ENCODE data around the gene KIAA1210.

The KIAA1210 gene

GRCh38 chrX:119127650-119128049 is at the start of gene KIAA1210:
KIAA1210 (minus strand) TSS chrX:119127812; CDS start chrX:119123642, 4,170 bp downstream.
- no peak for DNase-seq (ENCODE audit: low spot score)

DNA sequence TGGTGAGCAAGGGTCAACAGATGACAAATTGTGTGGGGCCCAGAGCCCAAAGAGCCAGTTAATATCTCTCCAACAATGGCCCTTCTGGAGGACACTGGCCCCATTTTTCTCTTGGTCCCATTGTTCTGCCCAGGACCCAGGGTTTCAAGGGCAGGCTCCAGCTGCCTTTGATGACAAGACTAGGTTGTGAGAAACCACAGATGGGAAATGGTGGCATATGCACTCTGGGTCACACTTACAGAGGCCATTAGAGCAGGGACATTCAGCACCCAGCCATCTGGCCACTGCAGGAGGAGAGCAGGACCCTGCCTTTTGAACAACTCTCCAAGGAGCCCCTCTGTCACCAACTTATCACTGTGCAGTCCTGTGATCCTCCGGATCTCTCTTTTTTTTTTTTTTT is 49.7 kb upstream of the KIAA1210 start:
- no peak for DNase-seq (ENCODE audit: low spot score)

- no peak for DNase-seq (ENCODE audit: low spot score)
Measured at GRCh38 chrX:119174900-119175299, 47.3 kb upstream of the KIAA1210 start.

- no peak for DNase-seq (ENCODE audit: low spot score)
Measured at GRCh38 chrX:119168104-119168503, 40.5 kb upstream of the KIAA1210 start.

DNA sequence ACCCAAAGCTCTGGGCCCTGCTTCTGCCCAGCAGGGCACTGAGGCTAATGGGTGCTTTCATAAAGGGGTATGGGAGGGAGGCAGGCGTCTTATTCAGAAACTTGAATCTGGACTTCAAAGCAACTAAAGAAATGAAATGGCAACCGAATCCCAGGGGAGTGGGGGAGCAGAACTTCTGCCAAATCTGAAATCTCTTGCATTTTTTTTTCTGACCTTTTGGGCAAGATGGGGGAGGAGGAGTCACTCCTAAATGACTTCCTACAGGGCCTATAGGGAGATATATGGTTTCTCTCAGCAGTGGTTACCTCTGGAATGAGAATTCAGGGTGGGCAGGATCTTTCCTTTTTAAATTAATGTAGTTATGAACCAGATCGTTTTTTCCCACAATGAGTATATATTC is 30.6 kb upstream of the KIAA1210 start:
- no peak for DNase-seq (ENCODE audit: low spot score)

GRCh38 chrX:119156241-119156640 is 28.6 kb upstream of the KIAA1210 start:
- DNase-seq (ENCODE audit: low spot score) = no peak

GRCh38 chrX:119155416-119156035 is 27.9 kb upstream of the KIAA1210 start:
- DNase-seq (ENCODE audit: low spot score) = no peak

DNA sequence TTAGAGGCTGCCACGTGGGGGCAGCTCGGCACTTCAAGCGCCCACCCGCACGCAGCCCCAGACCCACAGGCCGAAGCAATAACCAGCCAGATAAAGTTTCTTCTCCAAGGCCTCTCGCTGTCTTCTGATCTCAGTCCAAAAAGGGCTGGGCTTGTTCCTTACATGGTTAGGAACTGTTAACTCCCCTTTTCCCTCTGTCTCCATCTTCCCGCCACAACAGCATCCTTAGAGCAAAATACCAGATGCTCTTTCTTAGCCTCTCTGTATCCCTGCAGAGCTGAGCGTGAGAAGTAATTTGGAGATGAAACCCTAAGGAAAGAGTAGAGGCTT is 23.4 kb upstream of the KIAA1210 start:
- DNase-seq (ENCODE audit: low spot score) = no peak

- DNase-seq (ENCODE audit: low spot score) = no peak
Measured at GRCh38 chrX:119150163-119151050, 22.8 kb upstream of the KIAA1210 start.

DNA sequence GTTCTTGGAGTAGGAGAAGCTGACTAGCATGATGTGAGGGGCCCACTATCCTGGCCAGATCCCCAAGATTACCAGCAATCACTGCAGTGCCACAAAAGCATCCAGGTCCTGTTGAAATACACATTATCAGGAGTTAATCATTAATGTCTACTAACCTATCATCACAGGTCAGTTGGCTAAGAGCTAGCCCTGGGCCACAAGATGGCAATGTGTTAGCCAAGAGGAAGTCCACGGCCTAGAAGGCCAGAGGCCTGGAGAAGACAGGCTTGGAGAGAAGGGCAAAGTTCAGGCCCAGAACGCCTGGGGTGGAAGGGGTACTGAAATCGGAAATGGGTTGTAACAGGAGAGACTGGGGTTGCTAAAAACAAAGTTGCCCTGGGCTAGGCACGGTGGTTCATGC is 19.9 kb upstream of the KIAA1210 start:
- DNase-seq (ENCODE audit: low spot score) = no peak

DNA sequence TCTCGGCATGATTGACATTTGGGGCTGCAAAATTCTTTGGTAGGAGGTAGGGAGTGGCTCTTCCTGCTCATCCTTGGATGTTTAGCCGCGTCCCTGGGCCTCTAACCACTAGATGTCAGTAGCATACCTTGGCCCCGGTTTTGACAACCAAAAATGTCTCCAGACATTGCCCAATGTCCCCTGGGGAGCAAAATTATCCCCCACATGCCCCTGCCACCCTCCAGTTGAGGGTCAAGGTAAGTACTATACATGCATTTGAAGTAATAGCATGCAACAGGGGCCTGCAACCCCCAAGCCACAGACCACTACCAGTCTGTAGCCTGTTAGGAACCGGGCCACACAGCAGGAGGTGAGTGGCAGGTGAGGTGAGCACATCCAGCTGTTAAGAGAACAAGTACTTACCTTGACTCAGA is 17.6 kb upstream of the KIAA1210 start:
- DNase-seq (ENCODE audit: low spot score) = no peak

GRCh38 chrX:119134466-119134865 is 6.9 kb upstream of the KIAA1210 start:
- no peak for DNase-seq (ENCODE audit: low spot score)

- no peak for DNase-seq (ENCODE audit: low spot score)
Measured at GRCh38 chrX:119132961-119133360, 5.3 kb upstream of the KIAA1210 start.

- no peak for DNase-seq (ENCODE audit: low spot score)
Measured at GRCh38 chrX:119132316-119132715, 4.7 kb upstream of the KIAA1210 start.

GRCh38 chrX:119130911-119131310 is 3.3 kb upstream of the KIAA1210 start:
- no peak for DNase-seq (ENCODE audit: low spot score)

GRCh38 chrX:119121341-119121740 is 6.3 kb downstream of the KIAA1210 start:
- no peak for DNase-seq (ENCODE audit: low spot score)

DNA sequence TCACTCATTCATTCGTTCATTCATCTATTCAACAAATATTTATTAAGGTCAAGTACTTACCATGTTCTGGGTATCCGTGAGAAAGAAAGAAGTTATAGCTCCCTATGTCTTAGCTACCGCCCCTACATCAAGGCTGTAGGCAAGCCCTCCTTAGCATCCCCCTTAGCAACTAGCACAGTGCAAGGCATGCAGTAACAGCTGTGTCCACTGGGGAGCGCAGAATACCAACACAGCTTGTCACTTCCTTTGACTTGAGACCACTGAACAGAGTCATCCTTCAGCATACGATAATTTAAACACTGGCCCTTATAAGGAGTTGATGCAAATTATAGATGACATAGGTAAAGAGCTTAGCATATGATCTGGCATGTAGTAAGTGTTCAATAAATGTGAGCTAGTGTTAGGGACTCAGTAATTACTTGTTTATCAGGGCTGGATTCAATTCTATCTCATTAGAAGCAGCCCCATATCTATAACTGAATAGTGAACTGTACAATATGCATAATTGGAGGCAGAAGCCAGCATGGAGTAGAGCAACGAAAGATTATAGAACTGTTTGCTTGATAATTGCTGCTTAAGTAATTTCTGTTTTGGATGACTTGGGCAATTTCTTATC is 8.7 kb downstream of the KIAA1210 start:
- peak; percentile 30 for DNase-seq (ENCODE audit: low spot score)

DNA sequence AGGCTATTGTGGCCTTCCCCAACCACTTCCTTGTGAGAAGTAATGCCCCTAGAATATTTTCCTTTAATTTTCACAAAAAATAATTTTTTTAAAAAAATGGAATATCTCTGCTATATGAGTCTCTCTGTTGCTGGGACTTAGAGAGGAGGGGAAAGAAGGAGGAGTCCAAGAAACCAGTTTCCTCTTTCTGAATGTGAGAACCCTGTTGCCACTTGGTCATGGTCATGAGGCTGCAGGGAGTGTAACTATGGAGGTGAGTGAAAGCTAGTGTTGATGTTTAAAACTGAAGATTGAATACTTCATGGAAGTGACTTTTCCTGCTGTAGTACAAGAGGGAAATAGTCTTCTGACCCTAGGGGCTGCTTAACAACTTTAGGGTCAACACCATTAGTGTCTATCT is 20.4 kb downstream of the KIAA1210 start:
- no peak for DNase-seq (ENCODE audit: low spot score)

GRCh38 chrX:119105826-119106225 is 21.8 kb downstream of the KIAA1210 start:
- no peak for DNase-seq (ENCODE audit: low spot score)

- no peak for DNase-seq (ENCODE audit: low spot score)
Measured at GRCh38 chrX:119101168-119101567, 26.4 kb downstream of the KIAA1210 start.

- no peak for DNase-seq (ENCODE audit: low spot score)
Measured at GRCh38 chrX:119095936-119096335, 31.7 kb downstream of the KIAA1210 start.

GRCh38 chrX:119094819-119095218 is 32.8 kb downstream of the KIAA1210 start:
- DNase-seq (ENCODE audit: low spot score) = no peak
